A549 (cell line): ENCODE measurements around the gene ZNF831. TPM values are rescaled to one million over a fixed set of nuclear protein-coding genes. Genes with fewer than 3 reads are reported as not detected.

Experiments
- ATAC-seq, 2 experiments: fragments of 200-7000 bp in 1 of 2; fragments of >200 bp in 1 of 2; cut with Nextera tagmentation in 1 of 2; cut with Tn5 transposase in 1 of 2; 3 replicates each; pipeline versions ENCODE4 v1.8.0 to v1.9.1; 2018 to 2020; ENCODE audit warnings: mild to moderate bottlenecking in 1 of 2, moderate library complexity in 1 of 2
- CTCF ChIA-PET: fragments of 300-600 bp; sonication (Branson Sonifier 250); formaldehyde crosslinking; extraction: SDS; loops from one replicate; lab custom pipeline; 2021; ENCODE audit warnings: antibody characterized with exemption, inconsistent platforms; lab: Yijun Ruan, JAX
- POLR2A ChIA-PET: fragments of 350-600 bp; formaldehyde crosslinking; extraction: SDS; loops from one replicate; lab custom pipeline; 2021; ENCODE audit warnings: antibody characterized with exemption, inconsistent platforms; lab: Yijun Ruan, JAX
- DNase-seq, 2 experiments: peaks; one replicate each; pipeline versions ENCODE4 v3.0.0 to v3.0.0-alpha.2; 2011 to 2016; ENCODE audit warnings: low read depth in 1 of 2, low spot score in 1 of 2
- FAIRE-seq: peaks from 2 replicates; lab custom pipeline; 2011; peaks lifted over from hg19 to GRCh38; lab: Jason Lieb, UNC
- H3K27ac ChIP-seq, 2 experiments: fragments of >200 bp; sonication (Bioruptor Twin); formaldehyde crosslinking; 3 replicates each; pipeline ENCODE4 v1.5.1; 2016 to 2017
- H3K4me1 ChIP-seq: fragments of >200 bp; sonication (Bioruptor Twin); formaldehyde crosslinking; 3 replicates; pipeline ENCODE4 v1.6.1; 2016
- H3K4me2 ChIP-seq: fragments of >200 bp; sonication (Bioruptor Twin); formaldehyde crosslinking; 3 replicates; pipeline ENCODE4 v1.6.1; 2016
- H3K4me3 ChIP-seq: fragments of >200 bp; sonication (Bioruptor Twin); formaldehyde crosslinking; 3 replicates; pipeline ENCODE4 v1.5.1; 2016
- H3K9me3 ChIP-seq: fragments of >200 bp; sonication (Bioruptor Twin); formaldehyde crosslinking; 3 replicates; pipeline ENCODE4 v1.6.1; 2016
- ATOH8 ChIP-seq: fragments of 250-450 bp; sonication (Bioruptor Pico); IDR thresholded peaks from 2 replicates; pipeline ENCODE4 v1.5.0; 2020; ENCODE audit warnings: low read depth, mild to moderate bottlenecking, moderate library complexity
- CTCF ChIP-seq: fragments of >200 bp; sonication (Bioruptor Twin); formaldehyde crosslinking; IDR thresholded peaks from 3 replicates; pipeline ENCODE4 v1.5.1; 2016
- EP300 ChIP-seq, 2 experiments: fragments of >200 bp; sonication (Bioruptor Twin); formaldehyde crosslinking; IDR thresholded peaks; 2 replicates in 1 of 2; 3 replicates in 1 of 2; pipeline ENCODE4 v1.6.1; 2016 to 2017
- FOSB ChIP-seq: fragments of 250-450 bp; sonication (Bioruptor Pico); IDR thresholded peaks from 2 replicates; pipeline ENCODE4 v1.5.0; 2020; ENCODE audit warnings: mild to moderate bottlenecking, moderate library complexity
- FOXS1 ChIP-seq: fragments of 250-450 bp; sonication (Bioruptor Pico); IDR thresholded peaks from 2 replicates; pipeline ENCODE4 v1.5.0; 2020; ENCODE audit warnings: mild to moderate bottlenecking, moderate library complexity
- GATA3 ChIP-seq: IDR thresholded peaks from 2 replicates; pipeline ENCODE4 v1.6.1; 2012; ENCODE audit warnings: borderline replicate concordance
- HDAC2 ChIP-seq: fragments of 200-600 bp; sonication (generic); IDR thresholded peaks from 2 replicates; pipeline ENCODE4 v1.6.1; 2016
- HMGXB4 ChIP-seq: fragments of 250-450 bp; sonication (Bioruptor Pico); IDR thresholded peaks from 2 replicates; pipeline ENCODE4 v1.5.0; 2021; ENCODE audit warnings: mild to moderate bottlenecking, moderate library complexity, borderline replicate concordance
- HOXA7 ChIP-seq: fragments of 250-450 bp; sonication (Bioruptor Pico); IDR thresholded peaks from 2 replicates; pipeline ENCODE4 v1.5.0; 2020; ENCODE audit warnings: mild to moderate bottlenecking, moderate library complexity
- HOXB13 ChIP-seq: fragments of 250-450 bp; sonication (Bioruptor Pico); IDR thresholded peaks from 2 replicates; pipeline ENCODE4 v1.5.0; 2020; ENCODE audit warnings: low read depth, mild to moderate bottlenecking, moderate library complexity
- JUNB ChIP-seq: fragments of >200 bp; sonication (Bioruptor Twin); formaldehyde crosslinking; IDR thresholded peaks from 2 replicates; pipeline ENCODE4 v1.6.1; 2016
- MAX ChIP-seq: IDR thresholded peaks from 2 replicates; pipeline ENCODE4 v1.6.1; 2012
- MYC ChIP-seq: IDR thresholded peaks from 2 replicates; pipeline ENCODE4 v1.6.1; 2012; ENCODE audit warnings: mild to moderate bottlenecking, inconsistent platforms, low read length, improper control_type of control experiment, borderline replicate concordance
- NPAS2 ChIP-seq: fragments of 250-450 bp; sonication (Bioruptor Pico); IDR thresholded peaks from 2 replicates; pipeline ENCODE4 v1.8.0; 2022; ENCODE audit warnings: mild to moderate bottlenecking, moderate library complexity, borderline replicate concordance
- POLR2AphosphoS2 ChIP-seq: conservative IDR thresholded peaks from 2 replicates; pipeline ENCODE4 v1.6.1; 2012; ENCODE audit warnings: low read length, improper control_type of control experiment, inconsistent platforms
- RAD21 ChIP-seq, 2 experiments: fragments of >200 bp in 1 of 2; sonication (Bioruptor Twin) in 1 of 2; formaldehyde crosslinking in 1 of 2; IDR thresholded peaks in 1 of 2; conservative IDR thresholded peaks in 1 of 2; 2 replicates in 1 of 2; 3 replicates in 1 of 2; pipeline ENCODE4 v1.6.1; 2012 to 2018; ENCODE audit warnings: inconsistent platforms in 1 of 2
- RARB ChIP-seq: fragments of 250-450 bp; sonication (Bioruptor Pico); IDR thresholded peaks from 2 replicates; pipeline ENCODE4 v1.8.0; 2021; ENCODE audit warnings: mild to moderate bottlenecking, moderate library complexity
- SREBF2 ChIP-seq: fragments of 450-650 bp; IDR thresholded peaks from 2 replicates; pipeline ENCODE4 v1.6.1; 2014; ENCODE audit warnings: mild to moderate bottlenecking, moderate library complexity
- ZC3H11A ChIP-seq: fragments of 450-650 bp; IDR thresholded peaks from 2 replicates; pipeline ENCODE4 v1.6.1; 2014; ENCODE audit warnings: antibody characterized with exemption, mild to moderate bottlenecking
- ZSCAN20 ChIP-seq: fragments of 250-450 bp; sonication (Bioruptor Pico); IDR thresholded peaks from 2 replicates; pipeline ENCODE4 v1.8.0; 2022; ENCODE audit warnings: mild to moderate bottlenecking, moderate library complexity
- whole genome bisulfite sequencing: methylation state at CpG from one replicate; pipeline ENCODE4 v1.1.6; 2017; ENCODE audit errors: missing lambda C conversion rate; 5-methylcytosine and 5-hydroxymethylcytosine counted together
- polyA plus RNA-seq, 4 experiments: library from polyadenylated mRNA; depleted of rRNA in 3 of 4; stranded (reverse); fragments of >200 nt; fragmentation: RNase III in 1 of 4; extraction: RNeasy Plus Mini Kit Qiagen cat#74134 plus additional on column Dnase treatment in 1 of 4; gene quantifications; 2 replicates in 3 of 4; 3 replicates in 1 of 4; pipeline ENCODE4 v1.2.3, GENCODE V29; 2011 to 2017
- TF ChIP-seq, protein P1 (sequence below): fragments of 150-350 bp; IDR thresholded peaks from 2 replicates; pipeline ENCODE4 v1.6.1; 2014; ENCODE audit warnings: low read depth, mild to moderate bottlenecking, low read length
- TF ChIP-seq, protein P2 (sequence below): fragments of 450-650 bp; IDR thresholded peaks from 2 replicates; pipeline ENCODE4 v1.6.1; 2014; ENCODE audit warnings: antibody characterized with exemption
- TF ChIP-seq, protein P3 (sequence below): fragments of >200 bp; sonication (Bioruptor Twin); formaldehyde crosslinking; IDR thresholded peaks from 2 replicates; pipeline ENCODE4 v1.6.1; 2016

Gene ZNF831
- polyA plus RNA-seq, 2 of the 4 experiments (the other 2 are of a cell fraction) = not detected

- FAIRE-seq = no peak
- ChIA-PET POLR2A (no interaction called here), CTCF (interaction anchor here (1.6 kb wide), 1 partner anchor 9 kb away, joined by 3 read pairs; no protein-coding TSS in a partner anchor)
- no peaks in the 10 kb centered on the region; the same call in 2 of the 3 replicates for H3K9me3 ChIP-seq
- WGBS = 8% methylated on average over 2 of the region's 2 CpGs
- H3K4me3 ChIP-seq = no peak overlapping the region
- TF ChIP-seq EP300 (IDR thresholded peaks at IDR 0.05) = no peak
- TF ChIP-seq HOXB13 (CRISPR knock-in tag) = no peak
- no peak for TF ChIP-seq RAD21 (conservative IDR thresholded peaks at IDR 0.05 in 1 of 2, IDR thresholded peaks at IDR 0.05 in 1 of 2)
- ATAC-seq = no peak
- H3K4me2 ChIP-seq = no peak overlapping the region
- DNase-seq = no peak
- H3K27ac ChIP-seq = no peak overlapping the region
- no peaks in the 10 kb centered on the region for H3K4me1 ChIP-seq
These were observed 1.9 kb upstream of the ZNF831 start for GRCh38 chr20:59161721-59162120.

GRCh38 chr20:59164686-59165391, 1.2 kb downstream of the ZNF831 start:
- ATAC-seq = no peak
- Histone ChIP-seq H3K4me2 (no peak overlapping the region), H3K4me3 (no peak overlapping the region), H3K27ac (no peak overlapping the region), H3K9me3 (no peaks in the 10 kb centered on the region; the same call in 2 of the 3 replicates), H3K4me1 (no peaks in the 10 kb centered on the region)
- ChIA-PET POLR2A (no interaction called here), CTCF (interaction anchor here (0.6 to 1.4 kb wide), 4 partner anchors 10 to 357 kb away, joined by 3 to 4 read pairs (median 3); no protein-coding TSS in a partner anchor)
- 39% methylated on average over 9 of the region's 9 CpGs for WGBS
- FAIRE-seq = no peak
- no peak for DNase-seq
- TF ChIP-seq POLR2AphosphoS2 (no peak), RARB (CRISPR knock-in tag) (no peak), SREBF2 (no peak), ATOH8 (CRISPR knock-in tag) (no peak), ZC3H11A (no peak), MYC (no peak), ZSCAN20 (CRISPR knock-in tag) (no peak), MAX (no peak), GATA3 (no peak), JUNB (no peak), FOXS1 (CRISPR knock-in tag) (no peak), HOXA7 (CRISPR knock-in tag) (no peak), HMGXB4 (CRISPR knock-in tag) (no peak), CTCF (no peak), HDAC2 (no peak), NPAS2 (no peak), FOSB (CRISPR knock-in tag) (no peak)
- TF ChIP-seq, protein P1, sequence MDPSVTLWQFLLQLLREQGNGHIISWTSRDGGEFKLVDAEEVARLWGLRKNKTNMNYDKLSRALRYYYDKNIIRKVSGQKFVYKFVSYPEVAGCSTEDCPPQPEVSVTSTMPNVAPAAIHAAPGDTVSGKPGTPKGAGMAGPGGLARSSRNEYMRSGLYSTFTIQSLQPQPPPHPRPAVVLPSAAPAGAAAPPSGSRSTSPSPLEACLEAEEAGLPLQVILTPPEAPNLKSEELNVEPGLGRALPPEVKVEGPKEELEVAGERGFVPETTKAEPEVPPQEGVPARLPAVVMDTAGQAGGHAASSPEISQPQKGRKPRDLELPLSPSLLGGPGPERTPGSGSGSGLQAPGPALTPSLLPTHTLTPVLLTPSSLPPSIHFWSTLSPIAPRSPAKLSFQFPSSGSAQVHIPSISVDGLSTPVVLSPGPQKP = no peak
- TF ChIP-seq, protein P2, sequence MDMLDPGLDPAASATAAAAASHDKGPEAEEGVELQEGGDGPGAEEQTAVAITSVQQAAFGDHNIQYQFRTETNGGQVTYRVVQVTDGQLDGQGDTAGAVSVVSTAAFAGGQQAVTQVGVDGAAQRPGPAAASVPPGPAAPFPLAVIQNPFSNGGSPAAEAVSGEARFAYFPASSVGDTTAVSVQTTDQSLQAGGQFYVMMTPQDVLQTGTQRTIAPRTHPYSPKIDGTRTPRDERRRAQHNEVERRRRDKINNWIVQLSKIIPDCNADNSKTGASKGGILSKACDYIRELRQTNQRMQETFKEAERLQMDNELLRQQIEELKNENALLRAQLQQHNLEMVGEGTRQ = no peak
- TF ChIP-seq, protein P3, sequence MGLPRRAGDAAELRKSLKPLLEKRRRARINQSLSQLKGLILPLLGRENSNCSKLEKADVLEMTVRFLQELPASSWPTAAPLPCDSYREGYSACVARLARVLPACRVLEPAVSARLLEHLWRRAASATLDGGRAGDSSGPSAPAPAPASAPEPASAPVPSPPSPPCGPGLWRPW = no peak
